HG02798 (cell line): ENCODE data around the gene GBX2.

Experiments used
- ATAC-seq: cut with Tn5 transposase; IDR thresholded peaks from one replicate; pipeline ENCODE4 v1.9.1; 2021; ENCODE audit warnings: mild to moderate bottlenecking; ENCODE audit not compliant: unreplicated experiment, poor library complexity

GBX2 gene

DNA sequence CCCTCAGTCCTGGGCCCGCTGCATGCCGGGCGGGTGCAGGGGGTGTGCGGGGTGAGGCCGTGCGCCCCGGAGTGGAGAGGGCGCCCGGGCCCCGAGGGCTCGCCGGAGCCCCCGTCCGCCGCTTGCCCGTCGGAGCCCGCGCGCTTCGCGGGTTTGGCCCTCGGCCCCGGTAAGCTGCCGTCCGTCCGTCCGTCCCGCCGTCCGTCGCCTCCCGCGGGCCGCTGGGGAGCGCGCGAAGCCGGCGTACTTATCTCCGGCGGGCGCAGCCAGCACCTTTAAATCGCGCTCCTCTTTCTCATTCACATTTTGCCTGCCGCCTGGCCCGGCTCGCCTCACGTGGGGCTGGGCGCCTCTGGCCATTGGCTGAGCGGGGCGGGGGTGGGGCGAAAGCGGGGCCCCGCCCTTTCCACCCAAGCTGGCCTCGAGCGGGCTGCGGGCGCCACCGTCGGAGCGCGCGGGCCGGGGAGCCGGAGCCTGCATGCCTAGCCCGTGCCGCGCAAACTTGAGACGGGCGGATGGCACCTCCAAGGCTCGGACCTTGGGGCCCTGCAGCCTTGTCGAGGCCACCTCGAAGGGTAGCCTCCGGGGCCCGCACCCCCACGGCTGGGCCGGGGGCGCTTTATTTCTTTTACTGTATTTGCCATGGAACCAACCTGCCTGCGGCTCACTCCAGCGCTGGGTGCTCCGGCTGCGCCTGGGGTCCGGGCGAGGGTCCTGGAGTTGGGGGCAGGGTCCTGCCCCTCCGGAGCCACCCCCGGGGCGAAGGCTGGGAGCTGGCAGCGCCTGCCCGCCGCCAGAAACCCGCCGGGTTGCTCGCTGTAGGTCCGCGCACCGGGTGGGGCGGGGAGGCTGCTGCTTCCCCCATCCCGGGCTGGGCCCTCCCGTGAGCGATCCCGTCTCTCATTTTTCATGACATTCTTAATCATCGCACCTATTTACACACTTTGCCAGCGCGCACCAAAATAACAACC is at the start of gene GBX2:
GBX2 (minus strand) TSS at position 277 of the 971 bp plus-strand sequence. CDS start 415 bp downstream, outside the sequence.
- no peak for ATAC-seq

DNA sequence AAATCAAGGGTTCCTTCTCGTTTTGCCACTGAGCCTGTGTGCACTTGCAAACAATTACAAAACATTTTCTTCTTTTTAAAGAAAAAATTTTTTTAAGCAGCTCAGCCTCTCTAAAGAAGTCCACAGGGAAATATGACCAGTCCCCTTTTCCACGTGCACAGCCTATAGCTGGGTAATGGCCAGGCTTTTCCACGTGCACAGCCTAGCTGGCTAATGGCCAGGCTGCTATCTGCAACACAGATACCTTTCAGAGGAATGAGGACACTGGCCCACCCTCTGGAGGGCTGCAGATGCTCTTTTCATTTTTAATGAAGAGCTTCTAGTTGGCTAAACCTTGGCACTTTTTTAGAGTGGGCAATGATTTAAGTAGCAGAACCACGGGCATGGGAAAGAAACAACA is 49.7 kb upstream of the GBX2 start:
- ATAC-seq, result no peak

DNA sequence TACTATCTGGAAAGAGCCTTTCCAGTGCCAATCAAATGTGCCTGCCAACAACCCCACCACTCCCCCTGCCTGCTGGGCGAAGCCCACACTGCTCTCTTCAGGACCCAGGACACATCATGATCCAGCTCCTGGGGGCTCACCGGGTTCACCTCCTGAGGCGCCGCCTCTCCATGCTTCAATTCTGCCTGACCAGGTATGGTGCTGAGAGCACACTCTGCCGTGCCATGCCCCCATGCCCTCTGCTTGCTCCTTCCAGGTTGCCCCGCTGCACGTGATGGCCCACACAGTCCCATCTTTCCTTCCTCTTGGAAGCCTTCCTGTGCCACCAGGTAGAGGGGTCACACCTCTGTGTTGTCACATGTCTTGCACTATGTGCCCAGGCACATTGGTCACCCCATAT is 48.5 kb upstream of the GBX2 start:
- no peak for ATAC-seq

DNA sequence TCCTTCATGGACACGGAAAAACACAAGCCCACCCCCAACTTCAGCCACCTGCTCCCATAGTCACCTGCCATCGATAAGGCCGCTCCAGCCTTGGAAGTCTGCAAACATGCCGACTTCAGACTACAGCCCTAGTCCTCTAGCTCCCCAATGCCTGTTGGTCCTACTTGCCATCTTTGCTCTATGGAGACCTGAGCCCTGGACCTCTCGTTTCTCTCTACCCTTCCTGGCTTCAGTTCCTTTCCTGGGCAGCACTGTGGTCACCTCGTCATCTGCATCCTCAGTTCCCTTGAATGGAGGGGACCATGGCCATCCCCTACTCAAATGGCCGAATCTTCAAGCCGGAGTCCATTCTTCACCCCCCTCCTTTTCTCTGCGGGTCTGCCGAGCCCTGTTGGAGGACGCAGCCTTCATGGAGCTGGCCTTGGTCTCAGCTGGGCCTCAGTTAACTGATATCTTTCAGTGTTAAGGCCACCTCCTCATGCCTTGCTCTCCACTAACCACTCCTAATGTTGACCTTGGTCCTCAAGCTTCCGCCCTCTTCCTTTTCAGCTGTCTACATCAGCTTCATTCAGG is 47.7 kb upstream of the GBX2 start:
- ATAC-seq, result no peak

DNA sequence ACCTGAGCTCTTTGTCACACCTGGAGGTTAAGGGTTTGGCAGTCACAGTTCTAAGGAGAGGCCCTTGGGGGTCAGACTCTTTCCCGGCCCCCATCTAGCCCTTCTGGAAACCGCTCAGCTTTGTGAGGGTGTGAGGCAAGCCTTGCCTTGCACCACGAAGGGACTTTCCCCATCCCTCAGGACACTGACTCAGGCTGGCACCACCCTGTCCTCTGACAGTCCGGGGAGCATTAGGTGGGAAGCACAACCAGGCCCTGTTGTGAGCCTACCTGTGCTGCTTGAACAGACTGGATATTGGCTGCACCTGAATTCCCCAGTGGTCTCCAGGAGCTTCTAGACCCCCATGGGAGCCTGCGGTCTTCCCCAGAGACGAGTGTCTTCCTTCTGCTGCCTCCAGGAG is 47.0 kb upstream of the GBX2 start:
- ATAC-seq, result no peak

DNA sequence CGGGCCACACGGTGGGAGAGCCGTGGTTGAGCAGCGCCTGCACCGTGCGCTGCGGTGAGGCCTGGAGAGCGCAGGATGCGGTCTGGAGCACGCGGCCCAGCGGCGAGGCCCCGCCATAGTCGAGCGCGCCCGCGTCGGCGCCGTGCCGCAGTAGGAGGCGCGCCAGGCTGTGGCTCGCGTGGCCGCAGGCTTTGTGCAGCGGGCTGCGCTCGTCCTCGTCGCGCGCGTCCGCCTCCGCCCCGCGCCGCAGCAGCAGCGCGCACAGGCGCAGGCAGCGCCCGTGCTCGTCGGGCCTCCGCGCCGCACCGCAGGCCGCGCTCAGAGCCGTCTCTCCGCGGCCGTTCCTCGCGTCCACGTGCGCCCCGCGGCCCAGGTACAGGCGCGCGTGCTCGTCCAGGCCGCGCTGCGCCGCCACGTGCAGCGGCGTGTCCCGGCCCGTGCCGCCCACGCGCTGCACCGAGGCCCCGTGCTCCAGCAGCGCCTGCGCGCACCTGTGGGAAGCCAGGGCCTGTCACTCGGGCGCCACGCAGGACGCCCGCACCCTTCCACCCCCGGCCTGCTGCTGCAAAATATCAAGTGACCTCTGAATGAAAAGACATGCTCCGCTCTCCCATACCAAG is 46.3 kb upstream of the GBX2 start:
- no peak for ATAC-seq

DNA sequence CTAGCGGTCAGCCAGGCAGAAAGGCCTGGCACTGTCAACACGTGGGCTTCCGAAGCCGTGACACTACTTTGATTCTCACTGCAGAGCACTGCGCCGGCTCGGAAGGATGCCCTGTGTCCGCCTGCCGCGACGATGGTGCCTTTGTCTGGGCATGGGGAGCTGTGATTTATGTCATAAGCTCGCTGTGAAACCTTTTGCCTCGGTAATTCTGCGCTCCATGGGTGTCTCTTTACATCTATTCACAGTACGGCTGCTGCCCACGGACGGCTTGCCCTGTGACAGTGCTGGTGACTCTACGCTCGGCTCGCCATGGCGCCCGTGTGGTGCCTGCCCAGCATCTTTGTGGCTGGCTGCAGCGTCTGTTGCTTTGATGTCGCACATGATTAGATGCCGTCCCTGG is 43.1 kb upstream of the GBX2 start:
- no peak for ATAC-seq

DNA sequence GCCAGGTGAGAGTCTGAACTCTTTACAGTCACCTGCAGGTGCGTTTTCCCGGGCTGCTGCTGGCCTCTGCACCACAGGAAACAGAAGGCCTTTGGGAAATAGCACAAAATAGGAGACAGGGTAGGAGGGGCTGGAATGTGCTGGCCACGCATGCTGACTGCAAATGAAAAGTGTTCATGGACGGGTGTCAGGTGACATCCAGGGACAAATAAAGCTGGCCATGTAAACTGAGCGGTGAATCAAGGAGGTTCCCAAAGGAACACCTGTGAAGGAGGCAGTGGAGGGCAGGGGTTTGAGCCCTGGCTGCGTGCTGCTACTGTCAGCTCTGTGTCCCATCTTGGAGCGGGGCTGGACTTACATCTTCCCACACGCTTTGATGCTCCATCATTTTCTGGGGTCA is 42.4 kb upstream of the GBX2 start:
- no peak for ATAC-seq

DNA sequence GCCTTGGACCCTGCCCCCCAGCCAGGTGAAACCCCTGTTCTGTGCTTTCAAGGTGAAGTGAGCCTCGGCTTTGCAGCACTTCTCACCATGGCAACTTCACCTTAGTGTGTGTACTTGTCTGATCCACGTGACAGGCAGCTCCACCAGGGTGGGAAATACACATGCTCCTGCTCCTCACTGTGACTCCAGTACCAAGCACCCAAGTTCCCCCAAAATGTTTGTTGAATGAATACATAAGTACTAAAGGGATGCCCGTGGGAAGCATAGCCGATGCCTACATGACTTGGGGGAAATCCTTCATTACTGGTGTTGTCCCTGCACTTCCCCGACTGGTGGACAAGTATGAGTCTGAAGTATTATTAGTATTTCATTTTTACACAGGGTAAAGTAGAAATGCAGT is 41.8 kb upstream of the GBX2 start:
- no peak for ATAC-seq

DNA sequence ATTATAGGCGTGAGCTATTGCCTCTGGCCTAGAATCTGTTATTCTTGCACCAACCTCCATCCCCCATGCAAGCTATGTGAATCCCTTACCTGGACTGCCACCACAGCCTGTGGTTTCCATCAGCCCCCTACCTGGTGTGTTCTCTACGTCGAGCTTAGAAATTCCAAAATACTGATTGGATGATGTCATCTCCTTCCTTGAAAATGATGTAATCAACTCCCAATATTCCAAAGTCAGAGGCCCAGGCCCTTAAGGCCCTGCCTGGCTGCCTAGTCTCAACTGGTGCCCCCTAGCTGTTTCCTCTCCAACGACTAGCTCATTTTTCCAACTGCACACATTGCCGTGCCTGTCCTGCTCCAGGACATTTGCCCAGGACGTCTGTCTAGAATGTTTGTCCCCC is 41.3 kb upstream of the GBX2 start:
- no peak for ATAC-seq

DNA sequence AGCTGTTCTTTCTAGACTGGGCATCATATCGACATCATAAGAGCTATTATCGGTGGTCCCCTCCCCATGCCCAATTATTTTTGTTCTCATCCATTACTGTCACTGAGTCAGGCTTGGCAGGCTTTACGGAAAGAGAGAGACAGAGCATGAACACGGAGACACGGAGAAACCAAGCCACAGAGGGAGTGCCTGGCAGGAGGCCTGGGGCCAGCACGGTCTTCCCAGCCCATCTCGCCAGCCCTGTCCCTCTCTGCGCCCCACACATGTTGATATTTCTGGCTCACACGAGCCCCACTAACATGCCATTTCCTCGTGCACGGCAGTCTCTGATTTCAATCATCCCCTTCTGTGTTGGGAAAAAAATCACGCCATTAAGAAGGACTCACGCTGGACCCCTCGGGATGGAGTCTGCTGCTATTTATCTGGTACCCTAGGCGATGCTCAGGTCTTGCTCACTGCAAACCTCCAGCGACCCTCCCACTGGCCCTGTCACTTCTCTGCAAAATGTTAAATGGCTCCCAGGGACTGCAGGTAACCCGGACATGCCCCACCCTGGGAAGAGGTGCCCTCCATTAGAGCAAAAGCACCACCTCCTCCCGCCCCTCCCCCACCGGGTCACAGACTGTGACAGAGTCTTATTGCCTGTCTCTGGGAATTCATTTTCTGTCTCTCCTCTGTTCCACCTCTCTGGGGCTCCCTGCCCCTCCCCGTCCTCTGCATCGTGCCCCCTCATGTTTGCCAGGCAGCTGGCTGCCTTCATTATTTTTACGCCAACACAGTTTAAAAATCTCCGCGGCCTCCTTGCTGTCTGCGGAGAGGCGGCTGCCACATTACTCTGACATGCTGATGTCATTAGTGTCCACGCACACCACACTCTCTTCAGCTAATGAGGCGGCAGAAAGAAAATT is 40.1 kb upstream of the GBX2 start:
- no peak for ATAC-seq

DNA sequence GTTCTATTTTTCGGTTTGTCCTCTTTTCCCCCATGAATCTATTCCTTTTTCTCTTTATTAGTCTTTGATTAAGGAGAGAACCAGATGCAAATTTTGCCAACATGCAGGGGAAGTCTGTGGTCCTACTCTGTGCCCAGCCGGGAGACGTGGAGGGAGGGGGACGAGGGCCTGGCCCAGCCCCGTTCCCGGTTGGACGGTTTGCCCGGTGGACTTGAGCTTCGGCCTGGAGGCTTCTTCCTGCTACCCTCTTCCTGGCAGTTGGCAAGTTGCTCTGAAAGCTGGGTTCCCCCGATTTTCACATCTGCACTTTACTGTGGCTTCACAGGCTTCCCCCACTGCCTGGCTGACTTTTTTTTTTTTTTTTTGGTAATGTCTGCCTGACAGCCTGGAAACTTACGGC is 39.3 kb upstream of the GBX2 start:
- no peak for ATAC-seq

DNA sequence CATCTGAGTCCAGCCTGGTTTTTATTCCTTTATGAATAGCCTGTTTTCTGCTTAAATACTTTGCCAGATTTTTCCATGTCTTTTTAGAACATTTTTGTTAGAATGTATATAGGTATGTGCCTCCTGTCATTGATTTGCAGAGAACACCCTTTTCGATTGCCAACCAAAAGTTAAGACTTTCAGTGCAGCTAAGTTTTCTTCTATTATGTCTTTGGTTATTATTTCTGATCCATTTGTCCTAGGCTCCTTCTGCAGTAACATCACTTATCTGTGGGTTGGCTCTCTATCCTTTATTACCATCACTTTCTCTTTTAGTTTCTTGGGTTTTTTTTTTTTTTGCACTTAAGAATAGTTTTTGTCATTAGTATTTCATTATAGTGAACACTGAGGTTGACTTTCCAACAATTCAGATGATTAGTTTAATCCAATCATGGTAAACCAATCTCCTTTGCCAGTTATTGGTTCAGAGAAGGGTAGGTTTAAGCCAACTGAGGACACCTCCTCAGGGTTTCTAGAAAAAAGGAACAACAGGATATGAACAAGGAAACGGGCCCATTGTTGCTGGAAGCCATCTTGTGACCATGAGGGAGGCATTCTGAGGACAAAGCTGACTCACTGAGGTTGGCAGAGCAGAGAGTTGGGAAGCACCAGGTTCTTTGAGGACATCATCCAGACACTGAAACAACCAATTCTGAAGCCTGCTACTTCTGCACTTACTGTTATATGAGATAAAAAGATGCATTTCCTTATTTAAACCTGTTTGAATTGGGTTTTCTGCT is 37.9 kb upstream of the GBX2 start:
- no peak for ATAC-seq

DNA sequence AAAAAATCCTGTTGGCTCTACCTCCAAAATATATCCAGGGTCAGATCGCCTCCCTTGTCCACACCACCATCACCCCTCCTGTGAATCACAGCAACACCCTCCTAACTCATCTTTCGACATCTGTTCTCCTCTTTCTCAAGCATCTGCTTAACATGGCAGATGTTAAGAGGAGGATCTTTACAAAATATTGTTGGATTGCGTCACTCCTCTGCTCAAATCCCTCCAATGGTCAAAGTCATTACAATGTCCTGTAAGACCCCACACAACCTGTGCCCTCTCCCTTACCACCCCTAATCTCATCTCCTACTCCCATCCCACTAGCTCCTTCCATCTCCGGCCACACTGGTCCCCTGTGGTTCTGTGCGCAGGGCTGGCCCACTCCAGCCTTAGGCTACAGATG is 36.8 kb upstream of the GBX2 start:
- ATAC-seq, result no peak

DNA sequence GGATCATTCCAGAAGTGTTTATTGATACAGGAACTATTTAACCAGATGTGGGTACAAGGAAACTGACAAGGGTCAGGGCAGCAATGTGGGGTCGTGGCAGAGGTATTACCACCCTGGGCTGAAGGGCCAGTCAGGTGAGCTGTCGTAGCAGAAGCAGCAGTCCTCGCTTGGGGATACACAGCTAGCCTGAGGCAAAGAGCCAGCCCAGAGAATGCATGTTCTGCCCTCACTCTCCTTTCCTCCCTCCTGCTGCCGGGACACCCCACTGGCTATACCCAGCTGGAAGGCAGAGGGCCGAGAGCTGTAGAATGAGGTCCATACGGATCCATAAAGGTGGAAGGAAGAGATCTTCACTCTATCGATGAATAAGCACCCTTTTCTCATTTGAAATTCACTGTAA is 32.2 kb upstream of the GBX2 start:
- ATAC-seq, result no peak

DNA sequence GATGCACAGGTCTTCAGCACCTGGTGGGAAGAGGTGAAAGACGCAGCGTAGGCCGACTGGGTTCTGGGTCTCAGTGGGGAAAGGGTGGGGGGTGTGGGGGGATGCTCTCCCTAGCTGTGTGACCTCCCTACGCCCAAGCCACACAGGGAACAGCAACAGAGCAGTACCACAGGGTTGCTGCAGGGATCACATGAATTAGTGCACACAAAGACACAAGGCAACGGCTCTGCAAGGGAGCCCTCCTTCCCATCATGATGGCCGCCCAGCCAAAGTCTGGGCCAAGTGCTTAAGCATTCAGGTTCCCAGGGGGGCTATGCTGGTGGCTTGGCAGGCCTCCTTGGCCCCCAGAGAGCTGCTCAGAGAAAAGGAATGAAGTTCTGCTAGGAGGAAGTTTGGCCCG is 28.2 kb upstream of the GBX2 start:
- no peak for ATAC-seq

DNA sequence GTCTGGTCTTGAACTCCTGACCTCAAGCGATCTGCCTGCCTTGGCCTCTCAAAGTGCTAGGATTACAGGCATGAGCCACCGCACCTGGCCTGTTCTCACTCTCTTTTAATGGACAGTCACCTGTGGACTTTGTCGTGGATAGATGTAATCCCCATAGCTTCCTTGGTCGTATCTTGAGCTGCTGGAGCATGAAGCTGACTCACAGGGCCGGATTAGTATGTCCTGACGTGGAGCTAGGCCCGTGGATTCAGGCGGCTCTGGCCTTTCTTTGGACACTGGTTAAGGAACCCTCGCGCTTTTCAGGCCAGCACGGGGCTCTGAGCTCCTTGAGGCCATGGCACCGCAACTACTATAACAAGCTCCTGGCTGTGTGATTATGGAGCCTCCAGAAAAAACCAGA is 27.5 kb upstream of the GBX2 start:
- no peak for ATAC-seq

DNA sequence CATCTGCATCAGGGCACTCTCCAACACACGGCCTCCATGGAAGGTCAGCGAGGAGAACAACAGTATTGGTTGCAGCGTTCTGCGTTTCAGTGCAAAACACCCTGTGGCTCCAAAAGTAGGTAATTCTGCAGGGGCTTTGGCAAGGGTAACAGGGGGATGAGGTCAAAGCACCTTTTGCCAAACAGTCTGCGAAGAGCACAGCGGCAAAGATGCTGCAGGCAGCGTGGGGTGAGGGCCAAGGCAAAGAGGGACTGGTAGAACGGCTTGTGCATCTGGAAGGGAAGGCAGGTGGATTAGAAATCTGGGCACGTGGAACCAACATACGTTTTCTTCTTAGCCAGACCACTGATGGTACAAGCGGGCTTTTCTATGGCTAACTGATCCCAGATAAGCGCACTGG is 26.6 kb upstream of the GBX2 start:
- ATAC-seq, result no peak

DNA sequence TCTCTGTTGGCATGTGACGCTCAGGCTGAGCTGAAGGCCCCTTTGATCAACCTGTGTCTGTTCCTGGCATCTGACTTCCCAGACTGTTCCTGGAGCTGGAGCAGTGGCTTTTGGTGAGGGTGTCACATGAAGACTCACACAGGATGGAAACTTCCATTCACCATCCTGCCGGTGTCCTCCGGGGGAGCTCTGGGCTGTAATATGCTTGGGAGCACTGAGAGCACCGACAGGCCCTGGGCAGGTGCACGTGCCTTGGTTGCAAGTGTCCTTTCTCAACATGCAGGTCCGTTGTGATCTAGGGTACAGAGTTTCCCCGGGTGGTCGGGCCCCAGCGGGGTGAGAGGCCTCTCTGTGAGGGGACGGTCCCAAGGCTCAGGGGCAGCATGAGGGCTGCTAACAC is 24.8 kb upstream of the GBX2 start:
- no peak for ATAC-seq

DNA sequence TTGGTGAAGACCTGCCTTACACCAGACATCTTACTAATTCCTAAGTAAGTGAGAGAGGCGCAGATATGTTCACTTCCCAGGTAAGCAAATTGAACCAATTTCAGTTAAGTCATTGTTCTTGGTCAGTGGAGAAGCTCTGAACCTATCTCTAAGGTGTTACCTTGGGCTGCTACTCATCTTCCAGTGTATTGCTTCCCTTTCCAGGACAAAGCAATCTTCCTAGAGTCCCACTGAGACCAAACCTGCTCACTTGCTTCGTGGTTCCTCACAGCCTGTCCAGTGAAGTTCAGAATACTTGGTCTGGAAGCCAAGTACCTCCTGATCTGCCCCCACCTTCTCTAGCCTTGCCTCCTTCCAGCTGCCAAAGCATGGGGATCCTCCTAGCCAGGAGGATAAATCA is 22.5 kb upstream of the GBX2 start:
- no peak for ATAC-seq
